PC-9 (cell line): ENCODE data around the gene CCNI2.

ENCODE experiments used
- EZH2 ChIP-seq: fragments of 200-600 bp; sonication (generic); IDR thresholded peaks from 2 replicates; pipeline ENCODE4 v1.8.0; 2017; ENCODE audit warnings: antibody characterized with exemption, low read depth
- TF ChIP-seq, protein P1 (sequence below): fragments of 200-600 bp; sonication (generic); conservative IDR thresholded peaks from 2 replicates; pipeline ENCODE4 v1.6.1; 2017; ENCODE audit warnings: mixed run types, antibody characterized with exemption, mild to moderate bottlenecking, moderate library complexity

DNA sequence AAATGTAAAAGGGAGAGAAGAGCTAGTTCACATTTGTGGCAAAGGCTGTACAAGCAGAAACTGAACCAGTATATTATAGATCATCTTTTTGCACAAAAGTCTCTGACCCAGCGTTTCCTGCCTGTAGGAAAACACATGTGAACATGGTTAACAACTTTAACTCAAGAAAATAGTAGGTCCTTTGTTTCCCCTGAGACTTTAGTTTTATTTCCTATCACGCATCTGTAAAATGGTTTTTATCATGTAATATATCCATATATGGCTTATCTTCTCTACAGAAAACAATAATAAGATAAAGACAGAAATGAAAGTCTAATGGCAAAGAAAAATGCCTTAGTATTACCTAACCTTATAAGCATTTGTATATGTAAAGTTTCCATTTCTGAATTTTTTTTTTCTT, 12.5 kb upstream of the CCNI2 start:
- TF ChIP-seq, protein P1, sequence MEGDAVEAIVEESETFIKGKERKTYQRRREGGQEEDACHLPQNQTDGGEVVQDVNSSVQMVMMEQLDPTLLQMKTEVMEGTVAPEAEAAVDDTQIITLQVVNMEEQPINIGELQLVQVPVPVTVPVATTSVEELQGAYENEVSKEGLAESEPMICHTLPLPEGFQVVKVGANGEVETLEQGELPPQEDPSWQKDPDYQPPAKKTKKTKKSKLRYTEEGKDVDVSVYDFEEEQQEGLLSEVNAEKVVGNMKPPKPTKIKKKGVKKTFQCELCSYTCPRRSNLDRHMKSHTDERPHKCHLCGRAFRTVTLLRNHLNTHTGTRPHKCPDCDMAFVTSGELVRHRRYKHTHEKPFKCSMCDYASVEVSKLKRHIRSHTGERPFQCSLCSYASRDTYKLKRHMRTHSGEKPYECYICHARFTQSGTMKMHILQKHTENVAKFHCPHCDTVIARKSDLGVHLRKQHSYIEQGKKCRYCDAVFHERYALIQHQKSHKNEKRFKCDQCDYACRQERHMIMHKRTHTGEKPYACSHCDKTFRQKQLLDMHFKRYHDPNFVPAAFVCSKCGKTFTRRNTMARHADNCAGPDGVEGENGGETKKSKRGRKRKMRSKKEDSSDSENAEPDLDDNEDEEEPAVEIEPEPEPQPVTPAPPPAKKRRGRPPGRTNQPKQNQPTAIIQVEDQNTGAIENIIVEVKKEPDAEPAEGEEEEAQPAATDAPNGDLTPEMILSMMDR = no peak
- no peak for TF ChIP-seq EZH2
